ENCODE measurements around the gene CERS5. TPM values are rescaled to one million over a fixed set of nuclear protein-coding genes. Genes with fewer than 3 reads are reported as not detected.

Gene CERS5
- total and polyA plus RNA-seq, 10 of the 15 experiments (the other 5 are each of a cell fraction or from before 2014, with no cell fraction given): 6.8 to 50.1 (median 31.8) TPM

DNA sequence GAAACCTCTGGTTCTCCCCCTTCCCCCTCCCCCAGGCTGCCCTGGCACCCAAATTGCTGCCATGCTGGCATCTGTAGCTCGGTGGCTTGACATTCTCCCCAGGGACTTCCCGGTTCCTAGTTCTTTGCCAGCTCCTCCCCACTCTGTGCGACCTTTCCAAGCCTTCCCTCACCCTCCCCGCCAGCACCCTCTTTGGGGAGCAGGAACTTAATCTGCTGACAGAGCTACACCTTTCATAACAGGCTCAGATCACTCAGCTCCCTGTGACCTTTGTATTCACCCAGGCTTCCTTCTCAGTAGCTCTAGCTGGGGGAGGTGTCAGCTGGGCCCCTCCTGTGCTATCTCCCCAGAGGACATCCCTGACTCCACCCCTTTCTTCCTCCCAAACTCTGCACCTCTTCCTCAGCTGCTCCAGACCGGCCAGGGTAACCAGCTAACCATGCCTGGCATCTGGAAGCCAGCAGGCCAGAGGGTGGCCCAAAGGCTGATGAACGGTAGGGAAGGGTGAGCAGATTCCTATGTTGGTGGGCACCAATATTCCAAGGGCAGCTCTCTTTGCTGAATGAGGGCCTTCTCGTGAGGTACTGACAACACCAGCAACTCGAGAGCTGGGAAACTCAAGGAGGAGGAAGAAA, 56.9 kb downstream of the CERS5 start:
- Histone ChIP-seq H3K9ac (ENCODE audit: control insufficient read depth, insufficient read depth, low read length) (peak overlapping the region; percentile 69), H3K4me2 (ENCODE audit: control insufficient read depth, insufficient read depth) (peak overlapping the region; percentile 99), H4K20me1 (ENCODE audit: control insufficient read depth, insufficient read depth) (no peaks in the 10 kb centered on the region), H3K27ac (ENCODE audit: control insufficient read depth, insufficient read depth) (peak overlapping the region; percentile 85), H3K9me3 (replicated peaks; ENCODE audit: control insufficient read depth, insufficient read depth, low read length) (no peaks in the 10 kb centered on the region), H3K79me2 (ENCODE audit: control insufficient read depth, insufficient read depth, low read length) (peaks cover 25% of the 10 kb centered on the region), H3K27me3 (replicated peaks in 1 of 2; ENCODE audit: control insufficient read depth in 2 of 2, insufficient read depth in 2 of 2, low read length in 1 of 2) (no peaks in the 10 kb centered on the region), H3K4me1 (ENCODE audit: control insufficient read depth, insufficient read depth, low read length) (peaks cover 21% of the 10 kb centered on the region), H3K36me3 (ENCODE audit: control insufficient read depth in 2 of 2, insufficient read depth in 2 of 2, low read length in 1 of 2) (no peaks in the 10 kb centered on the region; a peak in 1 of 4 replicates), H2AFZ (ENCODE audit: control insufficient read depth, low read depth, low read length) (peak overlapping the region; percentile 78), H3K4me3 (peak overlapping the region; percentile 73)
- ChIA-PET CTCF (interaction anchor here (0.7 to 13.0 kb wide), 36 partner anchors 8 to 785 kb away, joined by 3 to 257 read pairs (median 10); partner anchors contain the start of genes CERS5, GPD1, RACGAP1 and SMARCD1), SMC1A (ENCODE audit: uncharacterized antibody, unreplicated experiment) (interaction anchor here (0.8 to 4.8 kb wide), 26 partner anchors 8 to 357 kb away, joined by 3 to 36 read pairs (median 7); partner anchors contain the start of genes CERS5 and SMARCD1), RAD21 (ENCODE audit: unreplicated experiment) (interaction anchor here (0.6 to 5.1 kb wide), 19 partner anchors 10 to 343 kb away, joined by 3 to 66 read pairs (median 5); partner anchors contain the start of genes CERS5 and SMARCD1), POLR2A (interaction anchor here (0.6 to 5.0 kb wide), 13 partner anchors 12 to 689 kb away, joined by 3 to 72 read pairs (median 8); partner anchors contain the start of genes CERS5, SMARCD1 and TMBIM6)
- intact Hi-C loops (cut with micrococcal nuclease; ENCODE audit: unreplicated experiment): no loop called here
- DNase-seq (ENCODE audit: low read depth, low spot score): peak; percentile 50
- peak; percentile 49 for ATAC-seq
- BruUV-seq (replicated peaks): no TSS peak
- FAIRE-seq: peak; percentile 54
- in situ Hi-C loops (cut with MboI): no loop called here
- 9% methylated on average over 8 of the region's 8 CpGs for WGBS (ENCODE audit: insufficient coverage, insufficient replicate concordance, low lambda C conversion rate, missing lambda C conversion rate)
- peak; percentile 47 for TF ChIP-seq SMAD1 (IDR thresholded peaks at IDR 0.05; ENCODE audit: low read depth, partially characterized antibody)
- TF ChIP-seq, protein P1, sequence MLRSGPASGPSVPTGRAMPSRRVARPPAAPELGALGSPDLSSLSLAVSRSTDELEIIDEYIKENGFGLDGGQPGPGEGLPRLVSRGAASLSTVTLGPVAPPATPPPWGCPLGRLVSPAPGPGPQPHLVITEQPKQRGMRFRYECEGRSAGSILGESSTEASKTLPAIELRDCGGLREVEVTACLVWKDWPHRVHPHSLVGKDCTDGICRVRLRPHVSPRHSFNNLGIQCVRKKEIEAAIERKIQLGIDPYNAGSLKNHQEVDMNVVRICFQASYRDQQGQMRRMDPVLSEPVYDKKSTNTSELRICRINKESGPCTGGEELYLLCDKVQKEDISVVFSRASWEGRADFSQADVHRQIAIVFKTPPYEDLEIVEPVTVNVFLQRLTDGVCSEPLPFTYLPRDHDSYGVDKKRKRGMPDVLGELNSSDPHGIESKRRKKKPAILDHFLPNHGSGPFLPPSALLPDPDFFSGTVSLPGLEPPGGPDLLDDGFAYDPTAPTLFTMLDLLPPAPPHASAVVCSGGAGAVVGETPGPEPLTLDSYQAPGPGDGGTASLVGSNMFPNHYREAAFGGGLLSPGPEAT (IDR thresholded peaks at IDR 0.05; ENCODE audit: low read depth): 0 out of 2 replicates have a peak, but pooled peaks have one; percentile 39
- 0 out of 2 replicates have a peak, but pooled peaks have one; percentile 45 for TF ChIP-seq CHD2 (IDR thresholded peaks at IDR 0.05; ENCODE audit: borderline replicate concordance, low read depth, low read length)
- TF ChIP-seq MEF2B (IDR thresholded peaks at IDR 0.05; ENCODE audit: partially characterized antibody, poor library complexity, severe bottlenecking): peak; percentile 86
- TF ChIP-seq MTA2 (IDR thresholded peaks at IDR 0.05; ENCODE audit: low read depth): peak; percentile 31; the same call in 1 of the 2 replicates
- TF ChIP-seq NR2C1 (IDR thresholded peaks at IDR 0.05): peak; percentile 55
- no peak for TF ChIP-seq ETV6 (conservative IDR thresholded peaks at IDR 0.05 in 1 of 2, IDR thresholded peaks at IDR 0.05 in 1 of 2; ENCODE audit: borderline replicate concordance in 1 of 2, low read depth in 1 of 2)
- no peak for TF ChIP-seq BMI1 (IDR thresholded peaks at IDR 0.05; ENCODE audit: borderline replicate concordance)
- no peak for TF ChIP-seq ZZZ3 (IDR thresholded peaks at IDR 0.05; ENCODE audit: control insufficient read depth, insufficient read length, low read depth)
- TF ChIP-seq RAD51 (IDR thresholded peaks at IDR 0.05): 0 out of 2 replicates have a peak, but pooled peaks have one; percentile 17
- TF ChIP-seq PAX5 (IDR thresholded peaks at IDR 0.05; ENCODE audit: borderline replicate concordance, low read depth, low read length): no peak
- TF ChIP-seq IKZF2 (IDR thresholded peaks at IDR 0.05): peak; percentile 15 to 47; a peak in 2 of 4 replicates
- peak; percentile 35 for TF ChIP-seq RFX5 (IDR thresholded peaks at IDR 0.05; ENCODE audit: low read depth, low read length)
- TF ChIP-seq ASH2L (IDR thresholded peaks at IDR 0.05; ENCODE audit: borderline replicate concordance, low read depth): no peak
- TF ChIP-seq NR2F1 (conservative IDR thresholded peaks at IDR 0.05): peak; percentile 88
- TF ChIP-seq TCF3 (IDR thresholded peaks at IDR 0.05; ENCODE audit: borderline replicate concordance, insufficient read depth, low read depth, low read length): no peak
- TF ChIP-seq, protein P2, sequence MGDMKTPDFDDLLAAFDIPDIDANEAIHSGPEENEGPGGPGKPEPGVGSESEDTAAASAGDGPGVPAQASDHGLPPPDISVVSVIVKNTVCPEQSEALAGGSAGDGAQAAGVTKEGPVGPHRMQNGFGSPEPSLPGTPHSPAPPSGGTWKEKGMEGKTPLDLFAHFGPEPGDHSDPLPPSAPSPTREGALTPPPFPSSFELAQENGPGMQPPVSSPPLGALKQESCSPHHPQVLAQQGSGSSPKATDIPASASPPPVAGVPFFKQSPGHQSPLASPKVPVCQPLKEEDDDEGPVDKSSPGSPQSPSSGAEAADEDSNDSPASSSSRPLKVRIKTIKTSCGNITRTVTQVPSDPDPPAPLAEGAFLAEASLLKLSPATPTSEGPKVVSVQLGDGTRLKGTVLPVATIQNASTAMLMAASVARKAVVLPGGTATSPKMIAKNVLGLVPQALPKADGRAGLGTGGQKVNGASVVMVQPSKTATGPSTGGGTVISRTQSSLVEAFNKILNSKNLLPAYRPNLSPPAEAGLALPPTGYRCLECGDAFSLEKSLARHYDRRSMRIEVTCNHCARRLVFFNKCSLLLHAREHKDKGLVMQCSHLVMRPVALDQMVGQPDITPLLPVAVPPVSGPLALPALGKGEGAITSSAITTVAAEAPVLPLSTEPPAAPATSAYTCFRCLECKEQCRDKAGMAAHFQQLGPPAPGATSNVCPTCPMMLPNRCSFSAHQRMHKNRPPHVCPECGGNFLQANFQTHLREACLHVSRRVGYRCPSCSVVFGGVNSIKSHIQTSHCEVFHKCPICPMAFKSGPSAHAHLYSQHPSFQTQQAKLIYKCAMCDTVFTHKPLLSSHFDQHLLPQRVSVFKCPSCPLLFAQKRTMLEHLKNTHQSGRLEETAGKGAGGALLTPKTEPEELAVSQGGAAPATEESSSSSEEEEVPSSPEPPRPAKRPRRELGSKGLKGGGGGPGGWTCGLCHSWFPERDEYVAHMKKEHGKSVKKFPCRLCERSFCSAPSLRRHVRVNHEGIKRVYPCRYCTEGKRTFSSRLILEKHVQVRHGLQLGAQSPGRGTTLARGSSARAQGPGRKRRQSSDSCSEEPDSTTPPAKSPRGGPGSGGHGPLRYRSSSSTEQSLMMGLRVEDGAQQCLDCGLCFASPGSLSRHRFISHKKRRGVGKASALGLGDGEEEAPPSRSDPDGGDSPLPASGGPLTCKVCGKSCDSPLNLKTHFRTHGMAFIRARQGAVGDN (IDR thresholded peaks at IDR 0.05): peak; percentile 75
- TF ChIP-seq NBN (IDR thresholded peaks at IDR 0.05): 0 out of 2 replicates have a peak, but pooled peaks have one; percentile 30
